HepG2 (cell line): ENCODE measurements around the gene PCGF2. TPM values are rescaled to one million over a fixed set of nuclear protein-coding genes. Genes with fewer than 3 reads are reported as not detected.

Experiments used
- ATM ChIP-seq: fragments of 450-650 bp; IDR thresholded peaks from 2 replicates; pipeline ENCODE4 v1.7.1; 2017; ENCODE audit warnings: mild to moderate bottlenecking, borderline replicate concordance
- CTCF ChIP-seq: sonication (generic); formaldehyde crosslinking; IDR thresholded peaks from 2 replicates; pipeline ENCODE4 v1.5.0; 2020; ENCODE audit warnings: mild to moderate bottlenecking, missing genetic modification reagents, moderate library complexity
- DMAP1 ChIP-seq: IDR thresholded peaks from 2 replicates; pipeline ENCODE4 v1.6.1; 2016
- EED ChIP-seq: sonication (generic); formaldehyde crosslinking; IDR thresholded peaks from 2 replicates; pipeline ENCODE4 v1.5.0; 2020; ENCODE audit warnings: mild to moderate bottlenecking, missing genetic modification reagents
- GATAD2A ChIP-seq: IDR thresholded peaks from 2 replicates; pipeline ENCODE4 v1.6.1; 2016
- HMGA1 ChIP-seq: sonication (generic); formaldehyde crosslinking; conservative IDR thresholded peaks from 2 replicates; pipeline ENCODE4 v1.4.0; 2020; ENCODE audit warnings: missing genetic modification reagents
- KAT2B ChIP-seq: fragments of 150-350 bp; IDR thresholded peaks from 2 replicates; pipeline ENCODE4 v1.6.1; 2014; ENCODE audit warnings: low read depth, low read length, borderline replicate concordance
- KDM2A ChIP-seq: sonication (generic); formaldehyde crosslinking; IDR thresholded peaks from 2 replicates; pipeline ENCODE4 v1.4.0; 2020; ENCODE audit warnings: low read depth, missing genetic modification reagents, borderline replicate concordance
- PAWR ChIP-seq: sonication (generic); formaldehyde crosslinking; IDR thresholded peaks from 2 replicates; pipeline ENCODE4 v1.4.0; 2020; ENCODE audit warnings: missing genetic modification reagents, mild to moderate bottlenecking, borderline replicate concordance
- POGK ChIP-seq: sonication (generic); formaldehyde crosslinking; conservative IDR thresholded peaks from 2 replicates; pipeline ENCODE4 v1.8.0; 2022; ENCODE audit warnings: mild to moderate bottlenecking, moderate library complexity, missing genetic modification reagents
- RFX3 ChIP-seq: IDR thresholded peaks from 2 replicates; pipeline ENCODE4 v1.6.1; 2016; ENCODE audit warnings: missing biosample characterization, missing genetic modification reagents
- SMARCE1 ChIP-seq: fragments of 450-650 bp; IDR thresholded peaks from 2 replicates; pipeline ENCODE4 v1.6.1; 2017; ENCODE audit warnings: borderline replicate concordance
- WIZ ChIP-seq: sonication (generic); formaldehyde crosslinking; IDR thresholded peaks from 2 replicates; pipeline ENCODE4 v1.5.1; 2020; ENCODE audit warnings: mild to moderate bottlenecking, missing genetic modification reagents
- ZBTB38 ChIP-seq: sonication (generic); formaldehyde crosslinking; IDR thresholded peaks from 2 replicates; pipeline ENCODE4 v1.5.1; 2020; ENCODE audit warnings: mild to moderate bottlenecking, missing genetic modification reagents
- ZEB1 ChIP-seq: IDR thresholded peaks from 2 replicates; pipeline ENCODE4 v1.6.1; 2012; ENCODE audit warnings: mild to moderate bottlenecking, low read depth, inconsistent platforms; ENCODE audit not compliant: insufficient replicate concordance
- ZNF142 ChIP-seq: sonication (generic); formaldehyde crosslinking; IDR thresholded peaks from 2 replicates; pipeline ENCODE4 v1.4.0; 2020; ENCODE audit warnings: missing genetic modification reagents
- ZNF17 ChIP-seq: sonication (generic); formaldehyde crosslinking; IDR thresholded peaks from 2 replicates; pipeline ENCODE4 v1.5.0; 2020; ENCODE audit warnings: mild to moderate bottlenecking, missing genetic modification reagents
- ZNF207 ChIP-seq: fragments of 450-650 bp; IDR thresholded peaks from 2 replicates; pipeline ENCODE4 v1.6.1; 2016; ENCODE audit warnings: antibody characterized with exemption, borderline replicate concordance
- ZNF24 ChIP-seq: fragments of 450-650 bp; IDR thresholded peaks from 2 replicates; pipeline ENCODE4 v1.6.1; 2017; ENCODE audit warnings: antibody characterized with exemption, mild to moderate bottlenecking
- ZNF709 ChIP-seq: sonication (generic); formaldehyde crosslinking; IDR thresholded peaks from 2 replicates; pipeline ENCODE4 v1.5.0; 2020; ENCODE audit warnings: mild to moderate bottlenecking, missing genetic modification reagents
- ZNF792 ChIP-seq: IDR thresholded peaks from 2 replicates; pipeline ENCODE4 v1.6.1; 2016
- polyA plus RNA-seq, 8 experiments: library from polyadenylated mRNA; depleted of rRNA in 3 of 8; stranded (reverse) in 7 of 8; unstranded in 1 of 8; fragments of >200 nt; fragmentation: Illumina TruSeq in 4 of 8; extraction: Trizol in 4 of 8; gene quantifications; 2 replicates each; pipeline versions ENCODE4 v1.2.1 to v1.2.3, GENCODE V29; 2011 to 2016; ENCODE audit warnings: low read depth in 4 of 8, missing spikeins in 1 of 8, mixed read lengths in 1 of 8; ENCODE audit not compliant: insufficient read depth in 1 of 8
- total RNA-seq, 5 experiments: library from RNA; depleted of rRNA; stranded (reverse); fragments of >200 nt; fragmentation: Illumina TruSeq; extraction: Trizol; gene quantifications; 2 replicates each; pipeline ENCODE4 v1.2.3, GENCODE V29; 2016; ENCODE audit warnings: low read depth in 1 of 5

Gene PCGF2
- total and polyA plus RNA-seq, 2 of the 13 experiments (the other 11 are each of a cell fraction or from before 2014, with no cell fraction given) = 11.6 to 29.4 TPM

- TF ChIP-seq ZNF142 (CRISPR knock-in tag) (peak; percentile 100), ATM (no peak), ZNF207 (no peak), PAWR (0 out of 2 replicates have a peak, but pooled peaks have one; percentile 3), GATAD2A (CRISPR knock-in tag) (peak; percentile 53; the same call in 1 of the 2 replicates), ZNF17 (CRISPR knock-in tag) (no peak; the same call in 1 of the 2 replicates), ZEB1 (no peak), ZNF709 (CRISPR knock-in tag) (peak; percentile 79), HMGA1 (CRISPR knock-in tag) (no peak), KAT2B (no peak), EED (CRISPR knock-in tag) (peak; percentile 50; the same call in 1 of the 2 replicates), ZNF24 (no peak), POGK (CRISPR knock-in tag) (no peak; the same call in 1 of the 2 replicates), DMAP1 (CRISPR knock-in tag) (peak; percentile 76; the same call in 1 of the 2 replicates), ZBTB38 (no peak; the same call in 1 of the 2 replicates), CTCF (CRISPR knock-in tag) (0 out of 2 replicates have a peak, but pooled peaks have one; percentile 2), ZNF792 (CRISPR knock-in tag) (peak; percentile 21; the same call in 1 of the 2 replicates), KDM2A (CRISPR knock-in tag) (peak; percentile 78; the same call in 1 of the 2 replicates), WIZ (CRISPR knock-in tag) (no peak), SMARCE1 (no peak), RFX3 (no peak)
Measured at GRCh38 chr17:38702166-38702915, 45.8 kb downstream of the PCGF2 start (continued).
